ENCODE data around the gene ZIC2. TPM values are rescaled to one million over a fixed set of nuclear protein-coding genes. Genes with fewer than 3 reads are reported as not detected.
A peak's percentile ranks its signal among the peaks of the same experiment; 100 is the strongest.

The ZIC2 gene
- total RNA-seq, 1 donor from 2014 or later: 55.3 TPM

- Mint-ChIP-seq H3K36me3 (ENCODE audit: low read depth) (no peaks in the 10 kb centered on the region), H3K27ac (ENCODE audit: unreplicated experiment) (no peak overlapping the region), H3K4me3 (peak overlapping the region; percentile 1), H3K4me1 (peaks cover 19% of the 10 kb centered on the region), H3K9me3 (no peaks in the 10 kb centered on the region), H3K27me3 (ENCODE audit: low read depth) (peaks cover 90% of the 10 kb centered on the region)
- no peak for DNase-seq (ENCODE audit: low read depth, low spot score)
- TF ChIP-seq CTCF (conservative IDR thresholded peaks at IDR 0.05): no peak
Observed at GRCh38 chr13:99995589-99996380, 14.2 kb downstream of the ZIC2 start.

- no peak for DNase-seq (ENCODE audit: low read depth, low spot score)
- TF ChIP-seq CTCF (conservative IDR thresholded peaks at IDR 0.05): no peak
- H3K4me3 Mint-ChIP-seq: peak overlapping the region; percentile 1
- H3K9me3 Mint-ChIP-seq: no peaks in the 10 kb centered on the region
- H3K4me1 Mint-ChIP-seq: peaks cover 19% of the 10 kb centered on the region
- H3K27me3 Mint-ChIP-seq (ENCODE audit: low read depth): peaks cover 89% of the 10 kb centered on the region
- H3K36me3 Mint-ChIP-seq (ENCODE audit: low read depth): no peaks in the 10 kb centered on the region
- no peak overlapping the region for H3K27ac Mint-ChIP-seq (ENCODE audit: unreplicated experiment)
Observed at GRCh38 chr13:99996381-99996973, 14.9 kb downstream of the ZIC2 start.

- H3K36me3 Mint-ChIP-seq (ENCODE audit: low read depth): no peaks in the 10 kb centered on the region
- no peak for TF ChIP-seq CTCF (conservative IDR thresholded peaks at IDR 0.05)
- H3K4me1 Mint-ChIP-seq: peaks cover 11% of the 10 kb centered on the region
- DNase-seq (ENCODE audit: low read depth, low spot score): no peak
- no peak overlapping the region for H3K27ac Mint-ChIP-seq (ENCODE audit: unreplicated experiment)
- no peak overlapping the region for H3K4me3 Mint-ChIP-seq
- peaks cover 85% of the 10 kb centered on the region for H3K27me3 Mint-ChIP-seq (ENCODE audit: low read depth)
- no peaks in the 10 kb centered on the region for H3K9me3 Mint-ChIP-seq
Observed at GRCh38 chr13:99997702-99998214, 16.2 kb downstream of the ZIC2 start.

GRCh38 chr13:99998261-99998660 is 16.7 kb downstream of the ZIC2 start:
- peaks cover 84% of the 10 kb centered on the region for H3K27me3 Mint-ChIP-seq (ENCODE audit: low read depth)

GRCh38 chr13:100014621-100015020 is 33.0 kb downstream of the ZIC2 start:
- Mint-ChIP-seq H3K27me3 (ENCODE audit: low read depth) (peaks cover 10% of the 10 kb centered on the region), H3K4me3 (no peak overlapping the region), H3K27ac (ENCODE audit: unreplicated experiment) (no peak overlapping the region), H3K36me3 (ENCODE audit: low read depth) (no peaks in the 10 kb centered on the region), H3K4me1 (peaks cover 5% of the 10 kb centered on the region), H3K9me3 (no peaks in the 10 kb centered on the region)
- TF ChIP-seq CTCF (conservative IDR thresholded peaks at IDR 0.05): no peak
- no peak for DNase-seq (ENCODE audit: low read depth, low spot score)

More at GRCh38 chr13:99998261-99998660, 16.7 kb downstream of the ZIC2 start:
- peaks cover 11% of the 10 kb centered on the region for H3K4me1 Mint-ChIP-seq
- no peak overlapping the region for H3K4me3 Mint-ChIP-seq
- no peak for DNase-seq (ENCODE audit: low read depth, low spot score)
- TF ChIP-seq CTCF (conservative IDR thresholded peaks at IDR 0.05): no peak
- no peaks in the 10 kb centered on the region for H3K36me3 Mint-ChIP-seq (ENCODE audit: low read depth)
- no peaks in the 10 kb centered on the region for H3K9me3 Mint-ChIP-seq
- H3K27ac Mint-ChIP-seq (ENCODE audit: unreplicated experiment): no peak overlapping the region

Measured in neural crest cell (in vitro differentiated cells).